HEK293T (cell line): ENCODE data around the gene SLC12A8.

Experiments used
- ARNT ChIP-seq: fragments of 450-650 bp; IDR thresholded peaks from 2 replicates; pipeline ENCODE4 v1.6.1; 2017; ENCODE audit warnings: mild to moderate bottlenecking
- BHLHE40 ChIP-seq: fragments of 450-650 bp; IDR thresholded peaks from 2 replicates; pipeline ENCODE4 v1.6.1; 2016; ENCODE audit warnings: mild to moderate bottlenecking, moderate library complexity, borderline replicate concordance
- CTBP1 ChIP-seq: fragments of 450-650 bp; IDR thresholded peaks from 2 replicates; pipeline ENCODE4 v1.6.1; 2016; ENCODE audit warnings: borderline replicate concordance

DNA sequence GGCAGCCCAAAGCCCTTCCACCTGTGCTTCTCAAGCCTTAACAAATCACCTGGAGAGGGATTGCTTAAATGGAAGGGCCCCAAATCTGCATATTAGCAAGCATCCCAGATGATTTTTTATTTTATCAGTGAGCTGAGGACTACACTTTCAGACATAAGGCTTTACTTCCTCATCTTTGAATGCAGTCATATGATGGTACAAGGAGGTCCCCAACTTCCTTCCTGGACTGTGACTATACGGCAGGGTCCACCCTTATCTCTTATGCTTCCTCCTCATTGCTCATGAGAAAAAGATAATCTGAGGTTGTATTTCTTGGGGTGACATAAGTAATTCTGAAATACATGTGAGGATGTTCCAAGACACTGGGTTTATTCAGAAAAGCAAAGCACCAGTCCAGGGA lies 143.1 kb downstream of the SLC12A8 start:
- TF ChIP-seq ARNT, result no peak
- TF ChIP-seq BHLHE40, result no peak
- no peak for TF ChIP-seq CTBP1
